ENCODE data around the gene ELAVL4.

ELAVL4 gene

GRCh38 chr1:50251702-50252101 is 143.0 kb downstream of the ELAVL4 start:
- Histone ChIP-seq H2BK15ac (ENCODE audit: low read depth, poor library complexity, severe bottlenecking) (no peak overlapping the region), H3K4me3 (ENCODE audit: insufficient read depth in 1 of 2, low read depth in 1 of 2, low read length in 2 of 2) (no peak overlapping the region), H2BK12ac (ENCODE audit: low read length in 2 of 2) (no peak overlapping the region), H3K4me2 (ENCODE audit: low read length, poor library complexity, severe bottlenecking) (no peak overlapping the region), H3K9me3 (ENCODE audit: control insufficient read depth, low read length) (no peaks in the 10 kb centered on the region), H3K23ac (ENCODE audit: low read length in 2 of 2) (no peak overlapping the region), H3K27ac (ENCODE audit: low read length, poor library complexity, severe bottlenecking) (no peak overlapping the region), H3K79me1 (replicated peaks; ENCODE audit: low read length, poor library complexity, severe bottlenecking) (no peaks in the 10 kb centered on the region), H2AFZ (ENCODE audit: low read depth, low read length) (no peak overlapping the region), H3K27me3 (ENCODE audit: control insufficient read depth in 1 of 2, insufficient read depth in 1 of 2, low read length in 2 of 2) (peaks cover 0 to 4% of the 10 kb centered on the region in 2 experiments), H4K8ac (ENCODE audit: low read length) (no peak overlapping the region), H3K4me1 (ENCODE audit: control insufficient read depth, insufficient read depth, low read depth, low read length) (peaks cover 2% of the 10 kb centered on the region), H4K91ac (ENCODE audit: low read length) (no peak overlapping the region), H3K9ac (ENCODE audit: low read length) (no peak overlapping the region), H3K36me3 (ENCODE audit: control insufficient read depth in 1 of 2, insufficient read depth in 2 of 2, low read depth in 1 of 2, low read length in 2 of 2) (no peaks in the 10 kb centered on the region), H2AK5ac (ENCODE audit: low read length, severe bottlenecking) (no peak overlapping the region), H3K18ac (ENCODE audit: low read depth in 1 of 2, low read length in 2 of 2) (no peak overlapping the region), H3K4ac (ENCODE audit: low read depth in 1 of 2, low read length in 2 of 2) (no peak overlapping the region), H2BK120ac (ENCODE audit: low read depth, low read length) (no peak overlapping the region), H2BK5ac (ENCODE audit: low read depth, low read length, poor library complexity, severe bottlenecking) (no peak overlapping the region), H3K14ac (ENCODE audit: low read length in 2 of 2) (no peak overlapping the region)
- WGBS, result 61% methylated on average over 13 of the region's 13 CpGs
- DNase-seq, result no peak

- Histone ChIP-seq H3K14ac (ENCODE audit: low read length in 2 of 2) (no peak overlapping the region), H3K4ac (ENCODE audit: low read depth in 1 of 2, low read length in 2 of 2) (no peak overlapping the region), H4K91ac (ENCODE audit: low read length) (no peak overlapping the region), H3K18ac (ENCODE audit: low read depth in 1 of 2, low read length in 2 of 2) (no peak overlapping the region), H3K4me1 (ENCODE audit: control insufficient read depth, insufficient read depth, low read depth, low read length) (peaks cover 2% of the 10 kb centered on the region), H3K27ac (ENCODE audit: low read length, poor library complexity, severe bottlenecking) (no peak overlapping the region), H2BK5ac (ENCODE audit: low read depth, low read length, poor library complexity, severe bottlenecking) (no peak overlapping the region), H3K27me3 (ENCODE audit: control insufficient read depth in 1 of 2, insufficient read depth in 1 of 2, low read length in 2 of 2) (peaks cover 0 to 4% of the 10 kb centered on the region in 2 experiments), H4K8ac (ENCODE audit: low read length) (no peak overlapping the region), H3K4me2 (ENCODE audit: low read length, poor library complexity, severe bottlenecking) (no peak overlapping the region), H2AFZ (ENCODE audit: low read depth, low read length) (no peak overlapping the region), H3K36me3 (ENCODE audit: control insufficient read depth in 1 of 2, insufficient read depth in 2 of 2, low read depth in 1 of 2, low read length in 2 of 2) (no peaks in the 10 kb centered on the region), H3K4me3 (ENCODE audit: insufficient read depth in 1 of 2, low read depth in 1 of 2, low read length in 2 of 2) (no peak overlapping the region), H2BK120ac (ENCODE audit: low read depth, low read length) (no peak overlapping the region), H2BK15ac (ENCODE audit: low read depth, poor library complexity, severe bottlenecking) (no peak overlapping the region), H3K9me3 (ENCODE audit: control insufficient read depth, low read length) (no peaks in the 10 kb centered on the region), H2BK12ac (ENCODE audit: low read length in 2 of 2) (no peak overlapping the region), H3K9ac (ENCODE audit: low read length) (no peak overlapping the region), H2AK5ac (ENCODE audit: low read length, severe bottlenecking) (no peak overlapping the region), H3K79me1 (replicated peaks; ENCODE audit: low read length, poor library complexity, severe bottlenecking) (no peaks in the 10 kb centered on the region), H3K23ac (ENCODE audit: low read length in 2 of 2) (no peak overlapping the region)
- no peak for DNase-seq
- 57% methylated on average over 2 of the region's 2 CpGs for WGBS
Measured at GRCh38 chr1:50252196-50252595, 143.5 kb downstream of the ELAVL4 start.

Measured in mesenchymal stem cell (in vitro differentiated cells and primary cell).